ENCODE measurements around the gene IGF1R. TPM values are rescaled to one million over a fixed set of nuclear protein-coding genes. Genes with fewer than 3 reads are reported as not detected.

Gene IGF1R
- total RNA-seq, 1 donor from 2014 or later: 47.7 TPM

DNA sequence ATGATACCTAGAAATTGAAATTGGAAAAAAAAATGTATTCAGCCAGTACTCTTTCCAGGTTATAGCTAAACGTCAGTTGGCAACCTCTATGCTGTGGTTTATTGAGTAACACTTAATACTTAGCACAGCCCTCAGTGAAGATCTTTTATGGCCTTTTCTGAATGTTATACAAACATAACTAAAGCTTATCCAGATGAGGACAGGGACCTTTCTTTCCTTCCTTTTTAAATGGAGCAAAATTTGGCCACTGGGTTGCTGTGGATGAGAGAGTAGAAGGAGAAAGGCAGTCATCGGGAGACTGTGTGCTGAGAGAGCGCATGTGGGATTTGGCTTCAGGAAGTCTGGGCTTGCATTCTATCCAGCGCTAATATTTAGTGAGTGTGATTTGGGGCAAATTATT is 36.1 kb downstream of the IGF1R start:
- H3K36me3 ChIP-seq: no peaks in the 10 kb centered on the region
- peak in 1 of 2 donors; percentile 38 for ATAC-seq
- H3K27ac ChIP-seq: no peak overlapping the region
- no peaks in the 10 kb centered on the region for H3K9me3 ChIP-seq
- H3K4me3 ChIP-seq: no peak overlapping the region
- no peaks in the 10 kb centered on the region for H3K27me3 ChIP-seq (ENCODE audit: low read depth)
- DNase-seq: no peak
- intact Hi-C loops (cut with DNase I): no loop called here
- TF ChIP-seq, protein P1, sequence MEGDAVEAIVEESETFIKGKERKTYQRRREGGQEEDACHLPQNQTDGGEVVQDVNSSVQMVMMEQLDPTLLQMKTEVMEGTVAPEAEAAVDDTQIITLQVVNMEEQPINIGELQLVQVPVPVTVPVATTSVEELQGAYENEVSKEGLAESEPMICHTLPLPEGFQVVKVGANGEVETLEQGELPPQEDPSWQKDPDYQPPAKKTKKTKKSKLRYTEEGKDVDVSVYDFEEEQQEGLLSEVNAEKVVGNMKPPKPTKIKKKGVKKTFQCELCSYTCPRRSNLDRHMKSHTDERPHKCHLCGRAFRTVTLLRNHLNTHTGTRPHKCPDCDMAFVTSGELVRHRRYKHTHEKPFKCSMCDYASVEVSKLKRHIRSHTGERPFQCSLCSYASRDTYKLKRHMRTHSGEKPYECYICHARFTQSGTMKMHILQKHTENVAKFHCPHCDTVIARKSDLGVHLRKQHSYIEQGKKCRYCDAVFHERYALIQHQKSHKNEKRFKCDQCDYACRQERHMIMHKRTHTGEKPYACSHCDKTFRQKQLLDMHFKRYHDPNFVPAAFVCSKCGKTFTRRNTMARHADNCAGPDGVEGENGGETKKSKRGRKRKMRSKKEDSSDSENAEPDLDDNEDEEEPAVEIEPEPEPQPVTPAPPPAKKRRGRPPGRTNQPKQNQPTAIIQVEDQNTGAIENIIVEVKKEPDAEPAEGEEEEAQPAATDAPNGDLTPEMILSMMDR (IDR thresholded peaks at IDR 0.05): no peak
- peaks cover 43% of the 10 kb centered on the region for H3K4me1 ChIP-seq

DNA sequence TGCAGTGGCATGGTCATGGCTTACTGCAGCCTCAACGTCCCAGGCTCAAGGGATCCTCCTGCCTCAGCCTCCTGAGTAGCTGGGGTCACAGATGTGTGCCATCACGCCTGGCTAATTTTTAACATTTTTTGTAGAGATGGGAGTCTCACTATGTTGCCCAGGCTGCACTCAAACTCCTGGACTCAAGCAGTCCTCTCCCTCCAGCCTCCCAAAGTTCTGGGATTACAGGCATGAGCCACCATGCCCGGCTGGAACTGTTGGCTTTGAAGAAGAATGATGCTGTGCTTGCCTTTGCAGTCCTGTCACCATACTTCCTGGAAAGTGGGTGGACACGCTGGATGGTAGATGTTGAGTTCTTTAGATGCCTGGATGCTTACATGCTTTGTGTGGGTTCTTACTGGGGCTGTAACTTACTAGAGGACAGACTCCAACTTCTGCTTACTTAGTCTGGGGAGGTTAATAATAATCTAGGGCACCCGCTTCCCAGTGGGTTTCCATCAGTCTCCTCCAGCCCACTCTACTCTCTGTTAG is 36.7 kb downstream of the IGF1R start:
- no peak overlapping the region for H3K27ac ChIP-seq
- H3K4me1 ChIP-seq: peaks cover 49% of the 10 kb centered on the region
- H3K27me3 ChIP-seq (ENCODE audit: low read depth): no peaks in the 10 kb centered on the region
- H3K36me3 ChIP-seq: no peaks in the 10 kb centered on the region
- TF ChIP-seq, protein P1 (IDR thresholded peaks at IDR 0.05): no peak
- no peak for DNase-seq
- ATAC-seq: no peak
- intact Hi-C loops (cut with DNase I): no loop called here
- no peak overlapping the region for H3K4me3 ChIP-seq
- no peaks in the 10 kb centered on the region for H3K9me3 ChIP-seq

DNA sequence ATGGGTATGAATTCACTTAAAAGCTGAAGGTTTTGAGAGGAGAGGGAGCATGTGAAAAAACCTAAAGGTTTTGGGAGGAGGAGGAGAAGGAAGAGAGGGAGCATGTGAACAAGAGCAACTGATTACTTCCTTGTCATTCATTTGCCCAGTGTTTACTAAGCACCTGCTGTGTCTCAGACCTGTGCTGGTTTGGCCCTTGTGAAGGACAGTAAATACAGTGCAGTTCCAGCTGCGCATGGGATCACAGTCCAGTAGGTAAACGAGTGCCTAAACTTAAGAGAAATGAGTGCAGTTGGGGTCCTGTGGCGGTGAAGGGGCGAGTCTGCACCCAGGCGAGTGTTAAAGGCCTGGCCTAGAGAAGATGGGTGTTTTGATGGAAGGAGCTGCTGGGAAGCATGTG is 38.6 kb downstream of the IGF1R start:
- no peak for ATAC-seq
- intact Hi-C loops (cut with DNase I): no loop called here
- Histone ChIP-seq H3K27ac (no peak overlapping the region), H3K4me3 (no peak overlapping the region), H3K27me3 (ENCODE audit: low read depth) (no peaks in the 10 kb centered on the region), H3K36me3 (no peaks in the 10 kb centered on the region), H3K9me3 (no peaks in the 10 kb centered on the region), H3K4me1 (peaks cover 65% of the 10 kb centered on the region)
- DNase-seq: no peak
- TF ChIP-seq, protein P1 (IDR thresholded peaks at IDR 0.05): no peak

DNA sequence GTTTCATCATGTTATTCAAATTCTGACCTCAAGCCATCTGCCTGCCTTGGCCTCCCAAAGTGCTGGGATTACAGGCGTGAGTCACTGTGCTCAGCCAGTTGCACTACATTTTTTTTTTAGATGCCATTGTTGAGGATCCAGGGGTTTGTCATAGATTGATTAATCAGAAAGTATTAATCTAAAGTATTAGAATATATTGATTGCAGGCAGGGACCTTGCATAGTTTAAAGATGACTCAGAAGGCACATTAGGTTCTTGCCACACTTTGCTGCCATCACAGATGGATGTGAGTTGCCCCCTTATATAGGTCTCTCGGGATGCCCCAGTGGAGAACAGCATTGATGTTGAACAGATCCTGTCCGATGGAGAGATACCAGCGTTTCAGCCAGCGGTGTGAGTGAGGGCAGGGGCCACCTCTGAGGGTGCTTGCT is 41.1 kb downstream of the IGF1R start:
- H3K4me1 ChIP-seq: peaks cover 52% of the 10 kb centered on the region

DNA sequence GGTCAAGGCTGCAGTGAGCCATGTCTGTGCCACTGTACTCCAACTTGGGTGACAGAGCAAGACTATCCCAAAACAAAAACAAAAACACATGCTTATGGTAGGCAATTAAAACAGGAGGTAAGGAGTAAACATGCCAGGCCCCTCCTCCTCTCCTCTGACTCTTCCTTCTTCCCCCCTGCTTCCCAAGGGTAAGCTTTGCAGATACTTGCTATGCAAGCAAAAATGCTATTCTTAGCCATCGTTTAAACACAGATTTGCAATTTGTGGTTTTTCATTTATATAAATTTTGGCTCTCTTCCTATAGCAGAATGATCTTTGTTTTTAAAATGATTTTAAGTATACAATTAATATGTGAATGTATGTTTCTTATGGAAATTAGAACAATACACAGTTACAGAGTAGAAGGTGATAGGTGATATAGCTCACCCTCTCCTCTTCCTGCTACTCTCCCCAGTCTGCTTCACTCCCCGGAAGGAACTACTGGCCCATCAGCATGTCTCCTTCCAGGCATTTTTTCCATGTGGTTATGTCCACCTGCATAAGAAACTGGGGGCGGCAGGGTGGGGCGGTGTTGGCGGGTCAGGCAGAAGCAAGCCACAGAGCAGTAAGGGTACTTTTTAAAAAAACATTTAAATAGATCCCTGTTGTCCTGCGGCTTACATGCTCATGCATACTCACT is 42.1 kb downstream of the IGF1R start:
- H3K4me3 ChIP-seq: no peak overlapping the region
- no peaks in the 10 kb centered on the region for H3K27me3 ChIP-seq (ENCODE audit: low read depth)
- ATAC-seq (no peak), DNase-seq (no peak)
- no peak overlapping the region for H3K27ac ChIP-seq
- intact Hi-C loops (cut with DNase I): no loop called here
- TF ChIP-seq, protein P1 (IDR thresholded peaks at IDR 0.05): no peak
- H3K4me1 ChIP-seq: peaks cover 42% of the 10 kb centered on the region
- H3K9me3 ChIP-seq: no peaks in the 10 kb centered on the region
- H3K36me3 ChIP-seq: no peaks in the 10 kb centered on the region

More for the DNA sequence above, 41.1 kb downstream of the IGF1R start:
- Histone ChIP-seq H3K9me3 (no peaks in the 10 kb centered on the region), H3K27ac (no peak overlapping the region), H3K27me3 (ENCODE audit: low read depth) (no peaks in the 10 kb centered on the region), H3K4me3 (no peak overlapping the region), H3K36me3 (no peaks in the 10 kb centered on the region)
- TF ChIP-seq, protein P1 (IDR thresholded peaks at IDR 0.05): no peak
- intact Hi-C loops (cut with DNase I): no loop called here
- ATAC-seq: no peak
- DNase-seq: no peak
